B cell (primary cell): ENCODE data around the gene TSPAN19.

ENCODE experiments used
- EZH2 ChIP-seq: IDR thresholded peaks from 2 replicates; pipeline ENCODE4 v1.6.1; 2012; ENCODE audit warnings: borderline replicate concordance, low read depth, mild to moderate bottlenecking, moderate library complexity, low read length; ENCODE audit not compliant: insufficient read depth, poor library complexity, severe bottlenecking
- TF ChIP-seq, protein P1 (sequence below): fragments of 200-600 bp; IDR thresholded peaks from one replicate; pipeline ENCODE4 v1.8.0; 2022; ENCODE audit warnings: antibody characterized with exemption, mild to moderate bottlenecking

- TF ChIP-seq, protein P1, sequence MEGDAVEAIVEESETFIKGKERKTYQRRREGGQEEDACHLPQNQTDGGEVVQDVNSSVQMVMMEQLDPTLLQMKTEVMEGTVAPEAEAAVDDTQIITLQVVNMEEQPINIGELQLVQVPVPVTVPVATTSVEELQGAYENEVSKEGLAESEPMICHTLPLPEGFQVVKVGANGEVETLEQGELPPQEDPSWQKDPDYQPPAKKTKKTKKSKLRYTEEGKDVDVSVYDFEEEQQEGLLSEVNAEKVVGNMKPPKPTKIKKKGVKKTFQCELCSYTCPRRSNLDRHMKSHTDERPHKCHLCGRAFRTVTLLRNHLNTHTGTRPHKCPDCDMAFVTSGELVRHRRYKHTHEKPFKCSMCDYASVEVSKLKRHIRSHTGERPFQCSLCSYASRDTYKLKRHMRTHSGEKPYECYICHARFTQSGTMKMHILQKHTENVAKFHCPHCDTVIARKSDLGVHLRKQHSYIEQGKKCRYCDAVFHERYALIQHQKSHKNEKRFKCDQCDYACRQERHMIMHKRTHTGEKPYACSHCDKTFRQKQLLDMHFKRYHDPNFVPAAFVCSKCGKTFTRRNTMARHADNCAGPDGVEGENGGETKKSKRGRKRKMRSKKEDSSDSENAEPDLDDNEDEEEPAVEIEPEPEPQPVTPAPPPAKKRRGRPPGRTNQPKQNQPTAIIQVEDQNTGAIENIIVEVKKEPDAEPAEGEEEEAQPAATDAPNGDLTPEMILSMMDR, result no peak
- TF ChIP-seq EZH2, result no peak
These were observed 29.9 kb downstream of the TSPAN19 start for GRCh38 chr12:85006206-85006605.
